Natural killer cell treated with Interleukin-12 subunit alpha and Interleukin-12 subunit beta and Interleukin-15 and Interleukin-18, amount 100 ng/mL, for 72 hours (primary cell): ENCODE results near the gene SETSIP. TPM values are rescaled to one million over a fixed set of nuclear protein-coding genes. Genes with fewer than 3 reads are reported as not detected.

Experiments
- ATAC-seq, 2 donors: fragments of 150-1000 bp; cut with Tn5 transposase in 1 of 2; sonication (Bioruptor Pico), chemical (Tn5 transposase) in 1 of 2; 2 replicates each; pipeline ENCODE4 v1.10.0; 2021
- DNase-seq: peaks from one replicate; pipeline ENCODE4 v3.0.0; 2022; ENCODE audit warnings: low spot score
- H3K27ac Mint-ChIP-seq, 2 donors: 1 replicate in 1 of 2; 2 replicates in 1 of 2; pipeline ENCODE4 v1.8.0; 2022; ENCODE audit warnings: mixed read lengths in 2 of 2, mild to moderate bottlenecking in 1 of 2, moderate library complexity in 1 of 2
- H3K27me3 Mint-ChIP-seq, 2 donors: 1 replicate in 1 of 2; 2 replicates in 1 of 2; pipeline ENCODE4 v1.8.0; 2022; ENCODE audit warnings: mixed read lengths in 2 of 2
- H3K36me3 Mint-ChIP-seq: one replicate; pipeline ENCODE4 v1.8.0; 2022; ENCODE audit warnings: mixed read lengths
- H3K4me1 Mint-ChIP-seq, 2 donors: 1 replicate in 1 of 2; 2 replicates in 1 of 2; pipeline ENCODE4 v1.8.0; 2022; ENCODE audit warnings: low read depth in 2 of 2, mixed read lengths in 2 of 2, mild to moderate bottlenecking in 1 of 2
- H3K4me3 Mint-ChIP-seq: one replicate; pipeline ENCODE4 v1.8.0; 2022; ENCODE audit warnings: mixed read lengths
- H3K9me3 Mint-ChIP-seq: 2 replicates; pipeline ENCODE4 v1.8.0; 2022; ENCODE audit warnings: mixed read lengths
- total RNA-seq, 2 donors: library from RNA; stranded (reverse); gene quantifications; one replicate each; pipeline ENCODE4 v1.2.3, GENCODE V29; 2022

SETSIP gene
- not detected for total RNA-seq

GRCh38 chr1:92075311-92075710, at the start of gene SETSIP:
SETSIP (minus strand) TSS chr1:92075411; CDS start chr1:92075411, 0 bp downstream.
- Mint-ChIP-seq H3K4me3 (no peak within 1 kb of the TSS), H3K27me3 (no peaks in the 10 kb centered on the region), H3K36me3 (no peaks in the 10 kb centered on the region), H3K9me3 (no peaks in the 10 kb centered on the region), H3K27ac (no peak within 1 kb of the TSS), H3K4me1 (peaks cover 5 to 7% of the 10 kb centered on the region in 2 donors)
- ATAC-seq, result no peak
- DNase-seq, result no peak

GRCh38 chr1:92123868-92124267, 48.7 kb upstream of the SETSIP start:
- DNase-seq, result no peak
- no peak overlapping the region for H3K4me3 Mint-ChIP-seq

GRCh38 chr1:92118826-92119225, 43.6 kb upstream of the SETSIP start:
- H3K36me3 Mint-ChIP-seq, result no peaks in the 10 kb centered on the region
- H3K4me1 Mint-ChIP-seq, result peaks cover 0 to 4% of the 10 kb centered on the region in 2 donors
- H3K27me3 Mint-ChIP-seq, result no peaks in the 10 kb centered on the region
- ATAC-seq, result no peak
- no peaks in the 10 kb centered on the region for H3K9me3 Mint-ChIP-seq
- H3K4me3 Mint-ChIP-seq, result no peak overlapping the region
- no peak overlapping the region for H3K27ac Mint-ChIP-seq
- DNase-seq, result no peak

More at GRCh38 chr1:92123868-92124267, 48.7 kb upstream of the SETSIP start:
- Mint-ChIP-seq H3K4me1 (no peaks in the 10 kb centered on the region), H3K27ac (peak overlapping the region in 1 of 2 donors; percentile 14), H3K36me3 (no peaks in the 10 kb centered on the region), H3K9me3 (no peaks in the 10 kb centered on the region), H3K27me3 (no peaks in the 10 kb centered on the region)
- ATAC-seq, result no peak

- no peaks in the 10 kb centered on the region for H3K9me3 Mint-ChIP-seq
- no peak overlapping the region for H3K27ac Mint-ChIP-seq
- no peaks in the 10 kb centered on the region for H3K36me3 Mint-ChIP-seq
- no peak for ATAC-seq
- DNase-seq, result no peak
- H3K4me1 Mint-ChIP-seq, result peaks cover 0 to 4% of the 10 kb centered on the region in 2 donors
- H3K27me3 Mint-ChIP-seq, result no peaks in the 10 kb centered on the region
- no peak overlapping the region for H3K4me3 Mint-ChIP-seq
Measured at GRCh38 chr1:92117526-92117925, 42.3 kb upstream of the SETSIP start.

- H3K4me3 Mint-ChIP-seq, result no peak overlapping the region
- H3K4me1 Mint-ChIP-seq, result no peaks in the 10 kb centered on the region
- no peak overlapping the region for H3K27ac Mint-ChIP-seq
- H3K9me3 Mint-ChIP-seq, result no peaks in the 10 kb centered on the region
- DNase-seq (no peak), ATAC-seq (no peak)
- no peaks in the 10 kb centered on the region for H3K36me3 Mint-ChIP-seq
- no peaks in the 10 kb centered on the region for H3K27me3 Mint-ChIP-seq
Measured at GRCh38 chr1:92108631-92109030, 33.4 kb upstream of the SETSIP start.

GRCh38 chr1:92105546-92106081, 30.4 kb upstream of the SETSIP start:
- Mint-ChIP-seq H3K27me3 (no peaks in the 10 kb centered on the region), H3K36me3 (no peaks in the 10 kb centered on the region), H3K9me3 (no peaks in the 10 kb centered on the region), H3K4me3 (no peak overlapping the region), H3K4me1 (no peaks in the 10 kb centered on the region), H3K27ac (no peak overlapping the region)
- ATAC-seq, result no peak
- DNase-seq, result no peak

GRCh38 chr1:92096317-92096716, 21.1 kb upstream of the SETSIP start:
- ATAC-seq (peak; percentile 81 to 86), DNase-seq (no peak)
- Mint-ChIP-seq H3K4me3 (peak overlapping the region; percentile 6), H3K4me1 (peaks cover 8 to 17% of the 10 kb centered on the region in 2 donors), H3K36me3 (peaks cover 12% of the 10 kb centered on the region), H3K27me3 (no peaks in the 10 kb centered on the region), H3K27ac (peak overlapping the region in 1 of 2 donors; percentile 9), H3K9me3 (no peaks in the 10 kb centered on the region)

- Mint-ChIP-seq H3K4me1 (peaks cover 8 to 17% of the 10 kb centered on the region in 2 donors), H3K27me3 (no peaks in the 10 kb centered on the region), H3K36me3 (peaks cover 12% of the 10 kb centered on the region), H3K27ac (peak overlapping the region in 1 of 2 donors; percentile 9), H3K9me3 (no peaks in the 10 kb centered on the region), H3K4me3 (peak overlapping the region; percentile 6)
- ATAC-seq (no peak), DNase-seq (no peak)
Measured at GRCh38 chr1:92095874-92096273, 20.7 kb upstream of the SETSIP start.

GRCh38 chr1:92094595-92094994, 19.4 kb upstream of the SETSIP start:
- H3K27me3 Mint-ChIP-seq, result no peaks in the 10 kb centered on the region

GRCh38 chr1:92094090-92094489, 18.9 kb upstream of the SETSIP start:
- H3K4me1 Mint-ChIP-seq, result peaks cover 8 to 17% of the 10 kb centered on the region in 2 donors
- ATAC-seq, result no peak
- H3K27me3 Mint-ChIP-seq, result no peaks in the 10 kb centered on the region
- H3K27ac Mint-ChIP-seq, result no peak overlapping the region
- H3K36me3 Mint-ChIP-seq, result peaks cover 12% of the 10 kb centered on the region
- H3K4me3 Mint-ChIP-seq, result no peak overlapping the region
- no peaks in the 10 kb centered on the region for H3K9me3 Mint-ChIP-seq
- DNase-seq, result no peak

More at GRCh38 chr1:92094595-92094994, 19.4 kb upstream of the SETSIP start:
- H3K36me3 Mint-ChIP-seq, result peaks cover 12% of the 10 kb centered on the region
- ATAC-seq (no peak), DNase-seq (no peak)
- peaks cover 8 to 17% of the 10 kb centered on the region in 2 donors for H3K4me1 Mint-ChIP-seq
- no peaks in the 10 kb centered on the region for H3K9me3 Mint-ChIP-seq
- H3K27ac Mint-ChIP-seq, result no peak overlapping the region
- H3K4me3 Mint-ChIP-seq, result no peak overlapping the region

GRCh38 chr1:92091625-92092024, 16.4 kb upstream of the SETSIP start:
- H3K27ac Mint-ChIP-seq, result no peak overlapping the region
- no peaks in the 10 kb centered on the region for H3K27me3 Mint-ChIP-seq
- peaks cover 5% of the 10 kb centered on the region for H3K36me3 Mint-ChIP-seq
- H3K9me3 Mint-ChIP-seq, result no peaks in the 10 kb centered on the region
- DNase-seq (no peak), ATAC-seq (no peak)
- H3K4me1 Mint-ChIP-seq, result peaks cover 3 to 9% of the 10 kb centered on the region in 2 donors
- H3K4me3 Mint-ChIP-seq, result no peak overlapping the region

- ATAC-seq, result no peak
- Mint-ChIP-seq H3K36me3 (peaks cover 13% of the 10 kb centered on the region), H3K27me3 (no peaks in the 10 kb centered on the region), H3K4me3 (no peak overlapping the region), H3K4me1 (no peaks in the 10 kb centered on the region), H3K9me3 (peaks cover 4% of the 10 kb centered on the region), H3K27ac (no peak overlapping the region)
- no peak for DNase-seq
Measured at GRCh38 chr1:92087542-92087941, 12.3 kb upstream of the SETSIP start.

GRCh38 chr1:92085727-92086126, 10.5 kb upstream of the SETSIP start:
- Mint-ChIP-seq H3K9me3 (peaks cover 4% of the 10 kb centered on the region), H3K4me3 (no peak overlapping the region), H3K36me3 (peaks cover 13% of the 10 kb centered on the region), H3K27ac (no peak overlapping the region), H3K4me1 (peaks cover 0 to 5% of the 10 kb centered on the region in 2 donors), H3K27me3 (no peaks in the 10 kb centered on the region)
- no peak for DNase-seq
- ATAC-seq, result no peak

- H3K9me3 Mint-ChIP-seq, result peaks cover 4% of the 10 kb centered on the region
- no peak overlapping the region for H3K27ac Mint-ChIP-seq
- peaks cover 13% of the 10 kb centered on the region for H3K36me3 Mint-ChIP-seq
- ATAC-seq (no peak), DNase-seq (no peak)
- no peaks in the 10 kb centered on the region for H3K27me3 Mint-ChIP-seq
- H3K4me1 Mint-ChIP-seq, result peaks cover 6 to 14% of the 10 kb centered on the region in 2 donors
- H3K4me3 Mint-ChIP-seq, result no peak overlapping the region
Measured at GRCh38 chr1:92084651-92085050, 9.4 kb upstream of the SETSIP start.

GRCh38 chr1:92081031-92081430, 5.8 kb upstream of the SETSIP start:
- Mint-ChIP-seq H3K27me3 (no peaks in the 10 kb centered on the region), H3K9me3 (peaks cover 4% of the 10 kb centered on the region), H3K27ac (peak overlapping the region in 1 of 2 donors; percentile 92), H3K4me3 (peak overlapping the region; percentile 93), H3K4me1 (peaks cover 7 to 14% of the 10 kb centered on the region in 2 donors), H3K36me3 (peaks cover 13% of the 10 kb centered on the region)
- DNase-seq (no peak), ATAC-seq (no peak)
